Bone marrow (tissue), 2 donors: ENCODE measurements around the gene COBLL1.
"Not testable (repeated sequence)": the region's sequence is repeated elsewhere in the genome, so short reads cannot be mapped to it uniquely, and the experiment has no call there.

Experiments
- DNase-seq, 2 donors: peaks; one replicate each; lab custom pipeline; 2025; lab: John Stamatoyannopoulos, UW

COBLL1 gene

DNA sequence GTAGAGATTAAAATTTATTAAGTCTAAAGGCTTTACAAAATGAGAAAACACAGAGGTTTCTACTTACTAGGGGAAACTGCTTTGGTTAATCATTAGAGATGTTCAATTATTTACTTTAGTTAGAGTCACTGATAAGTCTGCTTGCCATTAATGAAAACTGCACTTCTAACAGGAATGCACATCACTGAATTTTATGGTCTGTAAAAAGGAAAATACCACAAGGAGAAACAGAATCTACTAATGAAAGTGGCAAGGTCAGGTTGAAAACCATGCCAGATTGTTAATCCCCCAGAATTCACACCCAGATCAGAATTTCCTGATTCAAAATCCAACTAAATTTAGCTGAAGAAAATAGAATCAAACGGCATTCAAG is 129.9 kb downstream of the COBLL1 start:
- no peak for DNase-seq

DNA sequence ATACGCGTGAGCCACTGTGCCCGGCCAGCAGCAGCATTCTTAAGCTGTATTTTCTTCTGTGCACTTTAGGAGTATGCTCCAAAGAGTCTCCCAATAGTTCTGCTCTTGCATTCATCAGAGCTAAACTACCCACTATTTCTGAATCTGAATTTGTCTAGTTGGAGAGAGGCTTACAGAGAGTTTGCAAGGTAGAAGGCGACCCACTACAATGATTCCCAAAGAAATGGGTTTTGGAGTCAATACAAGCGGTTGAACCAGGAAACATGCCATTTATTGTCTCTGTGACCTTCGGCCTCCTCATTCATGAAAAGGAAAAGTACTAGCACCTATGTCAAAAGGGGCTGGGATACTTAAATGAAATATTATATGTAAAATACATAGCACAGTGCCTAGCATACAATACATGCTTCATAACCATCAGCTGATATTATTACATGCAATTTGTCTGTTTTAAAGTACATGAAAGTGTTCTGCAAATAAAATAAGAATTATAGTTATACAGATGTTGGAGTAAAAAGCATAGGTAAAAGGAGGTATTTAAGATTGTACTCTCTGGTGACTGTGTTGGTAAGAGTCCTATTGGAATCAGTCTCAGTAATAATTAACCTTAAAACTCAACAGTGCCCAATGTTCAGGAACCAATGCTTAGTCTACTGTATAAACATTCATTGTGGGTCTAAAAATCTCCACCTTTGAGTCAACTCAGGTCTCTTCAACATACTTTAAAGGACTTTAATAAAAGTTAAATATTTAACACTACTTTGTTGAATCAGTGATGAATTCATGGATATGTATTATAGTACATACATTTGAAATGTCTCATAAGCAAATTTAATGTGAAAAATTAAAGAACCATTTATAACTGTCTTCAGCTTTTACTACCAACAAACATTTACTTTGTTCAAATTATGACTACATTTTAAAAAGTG is 130.5 kb downstream of the COBLL1 start:
- DNase-seq: no peak

DNA sequence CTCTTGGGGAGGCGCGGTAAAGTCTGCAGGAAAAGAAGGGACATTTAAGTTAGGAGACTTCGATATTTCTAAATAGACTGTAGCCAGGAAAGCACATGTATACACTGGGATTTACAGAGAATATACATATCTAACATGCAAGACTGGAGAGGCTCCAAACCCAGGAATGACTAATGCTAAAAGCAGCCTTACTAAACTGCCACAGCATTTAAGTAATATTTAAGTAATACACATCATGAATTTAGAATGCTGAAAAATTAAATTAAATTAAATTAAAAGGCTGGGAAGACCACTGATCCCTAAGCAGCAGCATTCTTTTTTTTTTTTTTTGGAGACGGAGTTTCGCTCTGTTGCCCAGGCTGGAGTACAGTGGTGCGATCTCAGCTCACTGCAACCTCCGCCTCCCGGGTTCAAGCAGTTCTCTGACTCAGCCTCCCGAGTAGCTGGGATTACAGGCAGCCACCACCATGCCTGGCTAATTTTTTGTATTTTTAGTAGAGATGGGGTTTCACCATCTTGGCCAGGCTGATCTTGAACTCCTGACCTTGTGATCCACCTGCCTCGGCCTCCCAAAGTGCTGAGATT is 131.3 kb downstream of the COBLL1 start:
- not testable (repeated sequence) for DNase-seq

DNA sequence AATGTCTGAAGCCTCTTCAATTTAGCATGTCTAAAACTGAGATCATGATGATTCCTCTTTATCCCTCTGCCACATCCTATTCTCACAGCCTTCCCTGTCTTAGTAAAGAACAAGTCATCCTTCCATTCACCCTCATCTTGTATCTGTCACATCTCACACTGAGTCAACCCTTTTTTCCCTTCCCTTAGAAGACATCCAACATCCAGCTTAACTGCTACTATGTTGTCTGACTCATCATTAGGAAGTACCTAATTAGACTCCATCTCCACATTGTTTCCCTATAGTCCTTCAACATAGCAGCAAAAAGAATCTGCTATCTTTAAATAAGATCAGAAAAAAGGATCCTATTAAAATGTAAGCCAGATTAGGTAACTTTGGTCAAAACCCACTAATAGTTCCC is 135.1 kb downstream of the COBLL1 start:
- no peak for DNase-seq

DNA sequence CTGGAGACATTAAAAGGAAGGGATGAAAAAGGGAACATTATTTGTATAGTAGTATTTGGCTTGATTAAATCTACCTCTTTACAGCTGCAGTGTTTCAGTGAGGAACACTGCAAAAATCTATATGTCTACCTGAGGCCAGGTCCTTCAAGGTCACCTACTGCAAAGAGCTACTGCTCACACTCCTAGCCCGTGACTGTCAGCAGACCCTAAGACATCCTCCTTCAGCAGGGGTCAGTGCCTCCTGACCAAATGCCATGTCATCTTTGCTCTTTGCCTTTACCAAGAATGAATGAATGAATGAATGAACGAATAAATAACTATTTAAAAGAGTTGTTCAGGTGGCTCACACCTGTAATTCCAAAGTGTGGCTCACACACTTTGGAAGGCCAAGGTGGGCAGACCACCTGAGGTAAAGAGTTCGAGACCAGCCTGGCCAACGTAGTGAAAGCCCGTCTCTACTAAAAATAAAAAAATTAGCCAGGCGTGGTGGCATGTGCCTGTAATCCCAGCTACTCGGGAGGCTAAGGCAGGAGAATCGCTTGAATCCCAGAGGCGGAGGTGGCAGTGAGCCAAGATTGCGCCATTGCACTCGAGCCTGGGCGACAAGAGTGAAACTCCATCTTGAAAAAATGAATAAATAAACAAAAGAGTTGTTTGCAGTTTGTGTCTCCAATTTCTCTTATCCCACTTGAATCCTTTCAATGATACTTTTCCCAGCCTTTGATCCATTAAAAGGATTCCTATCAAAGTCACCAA is 136.0 kb downstream of the COBLL1 start:
- no peak for DNase-seq

DNA sequence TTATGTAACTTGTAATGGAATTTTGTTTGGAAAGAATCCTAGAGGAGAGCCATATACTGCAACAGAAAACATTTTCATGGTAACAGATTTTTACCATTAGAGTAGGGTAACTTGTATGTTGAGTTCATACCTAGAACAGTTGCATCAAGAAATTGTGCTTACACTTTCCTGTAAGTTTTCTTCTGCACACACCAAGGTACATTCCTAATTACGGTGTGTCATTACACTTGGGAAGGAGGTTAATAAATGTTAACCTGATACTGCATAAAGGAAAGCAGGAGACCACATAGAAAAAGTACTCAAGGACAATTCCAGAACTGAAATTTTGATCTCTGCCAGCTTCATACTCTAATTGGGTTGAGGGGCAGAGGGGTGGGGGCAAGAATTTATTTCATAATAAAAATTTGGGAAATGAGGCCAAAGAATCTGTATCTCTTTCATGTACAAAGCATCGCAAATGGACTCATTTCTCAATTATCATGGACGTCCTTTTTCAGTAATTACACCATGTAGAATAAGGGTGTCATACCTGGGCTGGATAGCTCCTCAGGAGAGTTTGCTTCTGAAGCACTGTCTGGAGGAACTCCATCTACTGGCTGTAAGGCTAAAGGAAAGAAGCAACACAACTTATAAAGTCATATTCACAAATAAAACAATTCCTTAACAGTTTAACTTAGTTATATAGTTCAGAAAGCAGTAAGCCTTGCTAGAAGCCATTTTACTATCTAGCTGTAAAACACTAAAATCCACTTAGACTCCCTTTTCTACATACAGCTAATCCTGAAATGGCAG is 137.5 kb downstream of the COBLL1 start:
- DNase-seq: no peak

DNA sequence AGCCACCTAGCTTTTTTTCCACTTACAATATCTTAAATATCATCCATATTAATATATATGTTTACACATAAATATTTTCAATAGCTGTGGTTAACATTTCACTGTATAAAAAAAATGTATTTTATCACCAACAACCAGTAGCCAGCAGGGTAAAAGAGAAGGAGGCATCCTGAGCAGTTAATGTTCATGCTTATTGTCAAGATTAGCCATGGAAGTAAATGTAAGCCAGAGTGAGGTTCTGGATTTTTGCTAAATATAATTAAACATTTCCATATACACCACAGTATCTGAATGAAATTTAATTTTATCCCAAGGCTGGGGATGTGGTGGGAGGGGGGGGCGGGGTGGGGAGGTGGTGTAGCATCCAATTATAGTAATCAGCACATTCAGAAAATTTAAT is 140.1 kb downstream of the COBLL1 start:
- DNase-seq: no peak

DNA sequence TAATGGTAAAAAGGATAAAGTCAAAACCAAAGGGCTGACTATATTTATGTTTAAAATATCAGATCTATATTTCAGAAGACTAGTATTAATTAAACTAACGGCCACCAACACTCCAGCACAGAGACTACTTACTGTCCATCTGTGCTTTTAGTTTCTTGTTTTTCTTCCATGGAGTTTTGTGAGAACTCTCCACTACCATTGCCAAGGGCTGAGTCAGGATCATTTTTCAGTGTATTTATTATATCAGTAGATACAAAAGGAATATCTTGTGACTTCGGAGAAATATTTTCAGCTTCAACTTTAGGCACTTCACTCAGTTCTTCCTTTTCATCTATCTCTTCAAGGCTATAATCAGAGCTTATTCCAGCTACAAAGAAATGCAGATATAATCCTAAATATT is 141.2 kb downstream of the COBLL1 start:
- DNase-seq: no peak

DNA sequence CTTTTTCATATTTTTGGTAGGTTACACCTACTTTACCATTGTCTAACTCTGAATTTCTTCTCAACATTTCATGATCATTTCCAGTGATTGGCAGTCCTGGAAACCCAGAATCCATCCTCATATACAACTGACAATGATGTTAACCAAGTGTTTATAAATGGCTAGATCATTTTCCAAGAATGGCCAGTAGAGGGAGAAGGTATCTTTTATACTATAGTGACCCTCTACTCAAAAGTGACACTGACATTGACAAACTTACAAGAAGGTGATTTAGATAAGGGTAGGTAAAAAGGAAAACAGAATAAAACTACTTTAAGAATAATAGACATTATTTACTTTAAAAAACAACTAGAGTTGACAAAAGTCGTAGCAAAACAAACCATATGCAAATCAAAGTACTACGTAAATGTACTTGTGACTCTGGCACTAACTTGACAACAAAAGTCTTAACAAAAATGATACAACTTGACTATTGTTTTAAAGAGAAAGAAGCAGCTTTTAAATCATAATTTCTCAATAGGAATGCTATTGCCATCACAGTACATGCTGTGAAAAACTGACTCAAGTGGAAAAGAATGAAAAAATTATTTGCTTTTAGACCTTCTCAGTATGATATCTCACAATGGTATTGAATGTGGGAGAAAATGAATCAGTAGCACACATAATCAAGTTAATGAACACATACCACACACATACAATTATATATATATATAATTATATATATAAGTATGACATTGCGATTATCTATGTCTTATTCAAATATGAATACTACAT is 143.7 kb downstream of the COBLL1 start:
- peak in 1 of 2 donors; percentile 11 for DNase-seq

DNA sequence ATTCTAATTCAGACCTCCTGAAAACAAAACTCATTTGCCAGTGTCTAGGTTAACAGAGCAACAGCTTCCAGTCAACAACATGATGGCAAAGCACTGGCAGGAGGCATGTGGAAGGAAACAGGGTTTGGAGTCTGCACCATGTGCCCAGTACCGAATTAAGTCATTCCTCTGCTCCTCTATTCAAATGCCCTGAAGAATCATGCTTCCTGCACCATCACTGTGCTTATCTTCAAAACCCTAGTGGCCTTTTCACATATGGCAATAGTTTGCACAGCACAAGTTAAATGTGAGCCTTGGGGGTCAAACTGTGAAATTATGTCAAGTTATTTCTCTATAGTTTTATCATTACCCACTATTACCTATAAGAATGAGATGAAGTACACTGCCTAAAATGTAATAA is 145.0 kb downstream of the COBLL1 start:
- DNase-seq: no peak

DNA sequence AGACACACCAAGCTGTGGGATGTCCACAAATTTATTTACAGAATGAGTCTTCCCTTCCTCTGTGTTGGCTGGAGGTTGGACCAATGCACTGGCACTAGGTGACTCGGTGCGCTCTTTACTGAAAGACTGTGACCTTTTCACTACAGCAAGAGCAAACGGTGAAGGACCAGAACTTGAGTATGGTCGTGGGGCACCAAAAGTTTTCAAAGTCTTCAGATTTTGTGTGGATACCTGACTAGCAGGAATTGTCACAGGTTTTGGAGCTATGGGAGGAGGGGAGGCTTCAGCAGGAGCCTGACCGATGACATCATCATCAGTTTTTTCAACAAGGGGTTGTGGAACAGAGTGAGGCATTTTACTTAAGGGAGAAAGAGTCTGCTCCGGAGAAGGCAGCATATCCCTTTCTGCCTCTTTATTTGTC is 147.3 kb downstream of the COBLL1 start:
- DNase-seq: no peak

DNA sequence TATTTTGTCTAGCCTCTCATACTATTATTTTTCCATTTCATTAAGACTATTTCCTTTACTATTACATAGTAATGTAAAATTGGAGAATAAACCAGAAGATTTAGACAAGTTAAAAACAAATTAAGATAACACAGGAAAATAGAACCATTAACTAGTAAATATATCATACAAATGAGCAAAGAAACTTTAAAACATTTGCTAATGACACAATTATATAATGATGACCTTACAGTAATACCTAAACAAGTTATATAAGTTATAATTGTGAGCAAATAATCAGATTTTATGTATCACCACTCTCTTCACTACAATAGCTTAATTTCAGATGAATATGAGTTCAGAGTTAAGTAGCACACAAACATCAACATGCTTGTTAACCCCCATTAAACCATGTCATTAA is 147.8 kb downstream of the COBLL1 start:
- DNase-seq: no peak

DNA sequence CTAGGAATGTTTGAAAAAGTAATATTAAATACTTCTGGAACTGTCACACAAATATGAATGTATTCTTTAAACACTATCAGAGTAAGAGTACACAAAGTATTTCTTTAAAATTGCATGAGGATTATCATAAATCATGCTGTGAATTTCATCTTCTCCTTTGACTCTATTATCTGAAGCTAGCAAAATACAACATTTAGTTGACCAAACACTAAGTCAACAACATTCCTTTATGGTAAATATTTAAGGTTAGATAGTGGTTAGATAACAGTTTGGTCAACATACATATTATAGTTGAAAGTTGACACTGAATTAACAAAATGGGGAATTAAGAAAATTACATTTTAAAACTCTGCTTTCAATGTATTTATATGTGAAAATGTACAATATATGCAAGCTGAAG is 148.2 kb downstream of the COBLL1 start:
- DNase-seq: no peak

DNA sequence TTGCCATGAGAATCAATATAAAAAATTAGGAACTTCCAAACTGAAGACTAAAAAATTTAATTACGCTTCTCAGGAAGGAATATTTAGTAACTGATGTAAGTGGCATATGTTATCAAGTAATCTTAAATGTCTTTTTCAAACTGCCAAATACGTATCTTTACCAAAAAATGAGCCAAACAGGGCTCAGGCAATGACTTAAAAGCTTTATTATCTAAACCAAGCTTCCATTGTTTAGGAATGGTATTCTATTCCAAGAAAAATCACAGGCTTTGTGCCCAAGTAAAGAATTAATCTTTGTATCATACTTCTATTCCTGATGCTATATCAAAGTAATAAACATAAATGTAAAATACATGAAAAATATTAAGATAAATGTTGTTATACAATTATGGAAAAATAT is 148.7 kb downstream of the COBLL1 start:
- no peak for DNase-seq

DNA sequence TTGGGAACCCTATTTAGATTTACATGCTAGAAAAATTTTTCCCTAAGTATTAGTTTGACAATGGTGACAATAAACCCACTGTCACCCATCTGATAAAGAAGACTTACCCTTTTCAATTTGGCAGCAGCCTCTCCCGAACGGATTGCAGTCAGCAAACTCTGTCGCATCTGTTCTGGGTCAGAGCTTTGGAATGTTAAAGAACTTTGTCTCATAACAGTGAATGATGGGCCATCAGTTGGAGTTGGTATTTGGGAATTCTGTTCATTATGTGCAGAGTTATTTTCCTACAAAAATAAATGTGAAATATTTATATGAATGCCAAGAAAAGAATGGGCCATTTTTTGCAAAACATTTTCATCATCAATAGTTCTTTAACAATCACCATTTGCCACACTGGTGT is 149.5 kb downstream of the COBLL1 start:
- no peak for DNase-seq

DNA sequence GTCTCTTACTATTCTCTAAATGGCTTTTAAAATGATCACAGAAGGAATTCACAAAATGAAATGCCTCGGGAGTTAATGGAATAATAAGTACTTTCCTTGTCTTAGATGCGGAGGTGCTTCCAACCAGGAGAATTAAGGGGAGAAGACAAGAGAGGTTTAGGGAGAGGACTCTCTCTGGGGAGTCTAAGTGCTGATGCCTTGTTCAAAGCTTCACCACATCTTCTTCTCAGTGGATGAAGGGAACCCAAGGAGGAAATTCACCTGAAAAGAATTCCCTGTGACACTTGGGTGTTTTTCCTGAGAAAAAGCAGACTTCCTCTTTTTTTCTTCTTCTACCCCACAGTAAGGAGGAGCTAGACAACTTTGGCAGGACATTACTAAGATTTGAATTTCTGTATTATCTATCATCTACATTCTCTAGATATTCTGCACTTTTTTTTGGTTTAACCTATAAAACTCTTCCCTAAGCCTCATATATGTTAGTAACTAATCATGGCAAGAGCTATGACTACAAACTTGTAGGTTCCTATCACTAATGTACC is 150.2 kb downstream of the COBLL1 start:
- DNase-seq: no peak

DNA sequence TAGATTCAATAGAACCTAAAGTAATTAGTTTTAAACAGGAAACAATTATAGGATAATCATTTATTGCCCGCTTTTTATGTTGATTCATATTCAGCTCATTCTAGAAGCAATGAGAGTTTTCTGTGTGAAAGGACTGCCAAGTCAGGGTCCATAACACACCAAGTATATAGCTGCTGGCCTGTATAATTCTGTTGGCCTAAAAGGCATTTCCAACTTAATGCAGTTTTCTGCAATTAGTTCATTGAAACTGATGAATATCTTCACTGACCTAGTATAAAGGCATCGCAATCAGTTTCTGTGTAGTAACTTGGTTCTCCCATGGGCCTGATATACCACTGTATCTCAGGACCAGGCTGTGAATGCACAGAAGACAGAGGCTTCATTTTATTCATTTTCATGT is 151.3 kb downstream of the COBLL1 start:
- DNase-seq: no peak

DNA sequence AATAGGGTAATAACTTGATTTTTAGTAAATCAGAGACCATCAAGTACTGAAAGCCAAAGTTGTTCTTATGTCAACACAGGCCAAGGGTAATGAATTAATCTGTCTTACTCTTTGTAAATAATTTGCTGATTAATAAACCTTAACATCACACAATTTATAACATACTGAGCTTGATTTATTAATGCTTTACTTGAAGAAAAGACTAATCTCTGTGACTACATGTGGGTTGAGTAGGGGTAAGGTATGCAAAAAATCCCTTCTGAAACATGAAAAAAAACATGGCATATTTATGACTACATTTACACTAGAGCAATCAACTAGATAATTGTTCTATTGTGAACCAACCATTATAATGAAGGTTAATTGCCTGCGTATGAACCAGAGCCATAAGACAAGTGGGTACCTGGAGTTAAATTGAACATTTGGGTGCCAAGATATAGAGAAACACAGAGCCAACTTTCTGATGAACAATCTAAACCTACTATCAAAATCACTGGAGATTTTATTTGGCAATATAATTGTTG is 152.7 kb downstream of the COBLL1 start:
- DNase-seq: no peak

DNA sequence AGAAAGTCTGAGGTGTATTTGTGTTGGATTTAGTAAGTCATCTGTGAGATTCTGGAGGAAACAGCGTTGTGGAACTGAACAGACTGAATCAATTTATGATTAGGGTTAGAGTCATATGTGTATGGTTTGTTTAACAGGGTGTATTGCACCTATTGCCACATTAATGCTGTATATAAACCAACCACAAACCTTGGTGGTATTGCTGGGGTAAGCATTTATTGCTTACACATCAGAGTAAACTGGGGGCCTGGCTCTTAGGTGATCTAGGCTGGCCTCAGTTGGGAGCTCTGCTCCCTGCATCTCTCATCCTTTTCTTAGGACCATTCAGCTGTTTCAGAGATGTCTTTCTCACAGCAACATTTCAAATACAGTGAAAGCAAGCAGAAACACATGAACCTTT is 160.6 kb downstream of the COBLL1 start:
- no peak for DNase-seq

DNA sequence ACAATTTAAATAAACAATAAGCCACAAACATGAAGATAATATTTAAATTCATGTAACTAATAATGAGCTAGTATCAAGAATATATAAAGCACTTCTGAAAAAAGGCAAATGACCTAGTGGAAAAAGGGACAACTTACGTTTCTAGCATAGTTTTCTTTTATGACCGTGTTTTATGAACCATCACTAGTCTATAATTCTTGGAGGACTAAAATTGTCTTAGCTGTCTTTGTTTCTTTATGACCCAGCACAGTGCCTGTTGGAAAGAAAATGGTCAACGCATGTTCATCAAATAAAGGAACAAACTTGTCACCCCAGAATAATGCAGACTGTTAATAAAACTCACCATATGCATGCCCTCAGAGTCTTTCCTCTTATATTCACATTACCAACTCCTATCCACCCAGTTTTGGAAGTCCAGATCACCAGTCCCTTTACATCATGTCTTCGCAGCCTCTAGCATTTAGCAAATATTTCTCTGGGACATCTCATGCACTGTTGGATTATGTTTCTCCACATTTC is 162.9 kb downstream of the COBLL1 start:
- no peak for DNase-seq

DNA sequence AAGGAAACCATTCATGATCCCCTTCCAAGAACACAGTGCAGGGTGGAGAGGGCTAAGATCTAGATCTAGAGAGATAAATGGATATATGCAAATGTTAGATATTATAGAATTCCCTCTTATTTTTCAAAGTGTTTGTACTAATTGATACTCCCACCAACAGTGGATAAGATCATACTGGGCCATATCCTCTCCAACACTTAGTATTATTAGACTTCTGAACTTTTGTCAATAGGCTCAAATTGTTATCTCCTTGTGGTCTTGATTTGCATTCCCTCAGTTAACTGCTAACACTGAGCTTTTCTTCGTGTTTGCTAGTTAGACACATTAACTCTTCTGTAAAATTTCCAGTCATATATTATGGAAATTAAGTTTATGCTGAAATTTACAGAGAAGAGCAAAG is 163.9 kb downstream of the COBLL1 start:
- no peak for DNase-seq
